Activated CD4-positive, alpha-beta T cell treated with anti-CD3 and anti-CD28 coated beads, Interleukin-2, amount 50 U/mL, for 1 hour (primary cell): Measurements from ENCODE around the gene DNER.
"Not testable (repeated sequence)": the region's sequence is repeated elsewhere in the genome, so short reads cannot be mapped to it uniquely, and the experiment has no call there.

Experiments used
- DNase-seq: peaks from one replicate; pipeline ENCODE4 v3.0.0-alpha.2; 2020

The DNER gene

DNA sequence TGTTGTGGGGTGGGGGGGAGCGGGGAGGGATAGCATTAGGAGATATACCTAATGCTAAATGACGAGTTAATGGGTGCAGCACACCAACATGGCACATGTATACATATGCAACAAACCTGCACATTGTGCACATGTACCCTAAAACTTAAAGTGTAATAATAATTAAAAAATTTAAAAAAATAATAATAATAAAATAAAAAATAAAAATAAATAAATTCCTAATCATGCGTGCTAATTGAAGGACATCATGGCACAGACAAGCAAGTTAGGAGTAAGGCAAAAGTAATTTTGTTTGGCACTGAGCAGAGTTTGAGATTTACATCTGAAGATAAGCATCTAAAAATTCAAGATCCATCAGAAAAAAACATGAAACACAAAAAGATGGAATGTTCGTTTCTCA lies 100.3 kb downstream of the DNER start:
- DNase-seq, result not testable (repeated sequence)

DNA sequence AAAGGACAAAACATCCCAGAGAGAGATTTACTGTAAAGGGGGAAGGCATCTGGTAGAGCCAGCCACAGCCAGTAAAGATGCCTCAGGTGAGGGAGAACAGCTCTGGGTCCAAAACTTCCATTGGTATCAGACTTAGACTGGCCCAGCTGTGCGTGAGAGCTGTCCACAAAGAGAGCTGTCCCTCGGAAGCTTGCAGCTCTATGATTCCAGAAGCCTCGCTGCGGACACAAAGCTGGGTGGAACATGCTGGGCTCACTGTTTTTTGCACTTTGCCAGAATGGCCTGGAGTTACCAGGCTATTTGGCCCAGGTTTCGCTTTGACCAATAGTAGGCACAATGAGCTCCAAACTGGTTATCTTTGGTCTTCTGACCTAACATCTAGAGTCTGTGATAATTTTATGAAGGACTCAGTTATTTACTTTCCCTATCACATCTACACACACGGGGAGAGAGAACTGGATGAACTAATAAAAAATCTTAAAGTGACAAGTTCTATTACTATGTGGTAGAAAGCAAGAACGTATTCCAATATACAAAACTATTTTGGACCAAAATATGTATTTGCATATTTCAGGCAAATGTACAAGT lies 101.9 kb downstream of the DNER start:
- no peak for DNase-seq

DNA sequence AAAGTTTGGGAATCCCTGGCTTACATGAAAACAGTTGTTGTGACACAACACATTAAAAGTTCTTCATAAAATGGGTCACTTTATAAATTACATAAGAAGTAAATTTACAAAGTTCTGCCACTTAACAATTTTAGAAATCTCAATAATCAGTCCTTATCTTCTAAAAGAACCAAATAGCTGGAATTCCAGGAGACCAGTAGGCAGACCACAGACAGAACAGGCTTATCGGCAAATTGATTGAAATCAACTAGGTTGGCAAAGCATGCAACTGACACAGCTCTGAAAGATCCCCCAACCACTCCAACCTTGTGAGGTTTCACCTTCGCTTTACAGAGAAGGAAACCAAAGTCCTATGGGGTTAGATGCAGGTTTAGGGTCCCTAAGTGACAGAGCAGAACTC lies 103.0 kb downstream of the DNER start:
- no peak for DNase-seq

GRCh38 chr2:229610872-229611271 lies 103.5 kb downstream of the DNER start:
- DNase-seq, result no peak

GRCh38 chr2:229610333-229610732 lies 104.0 kb downstream of the DNER start:
- no peak for DNase-seq

DNA sequence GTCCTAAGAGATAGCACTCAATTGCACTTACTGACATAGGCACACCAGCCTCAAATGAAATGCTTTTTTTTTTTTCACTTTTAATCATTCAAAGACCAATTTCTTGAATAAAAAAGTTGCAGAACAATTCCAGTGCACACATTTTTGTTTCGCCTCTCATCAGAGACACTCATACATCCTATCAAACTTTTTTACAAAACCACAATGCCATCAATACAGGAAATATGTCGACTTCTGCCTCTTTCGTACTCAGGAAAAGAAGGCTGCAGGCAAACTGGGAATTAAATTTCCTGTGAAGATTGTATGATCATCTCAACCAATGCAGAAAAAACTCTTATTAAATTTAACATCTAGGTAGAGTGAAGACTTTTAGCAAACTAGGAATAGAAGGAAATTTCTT lies 112.4 kb downstream of the DNER start:
- DNase-seq, result no peak

DNA sequence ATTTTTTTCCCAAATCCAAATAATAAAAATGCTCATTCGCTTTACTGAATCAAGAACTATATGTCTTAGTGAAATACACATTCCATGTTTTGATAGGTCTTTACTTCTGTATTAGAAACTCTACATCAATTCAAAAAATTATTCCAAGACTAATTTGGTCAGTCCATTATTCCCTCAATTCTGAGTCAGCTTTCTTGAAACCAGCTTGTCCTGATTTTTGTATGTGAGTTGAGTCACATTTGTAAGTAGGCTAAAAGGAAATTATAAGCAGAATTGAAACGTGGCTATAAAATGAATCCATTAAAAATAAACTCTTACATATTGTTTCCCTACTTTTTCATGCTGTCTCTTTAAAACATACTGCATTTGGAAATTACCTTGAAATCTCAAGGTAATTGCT lies 113.0 kb downstream of the DNER start:
- DNase-seq, result no peak

DNA sequence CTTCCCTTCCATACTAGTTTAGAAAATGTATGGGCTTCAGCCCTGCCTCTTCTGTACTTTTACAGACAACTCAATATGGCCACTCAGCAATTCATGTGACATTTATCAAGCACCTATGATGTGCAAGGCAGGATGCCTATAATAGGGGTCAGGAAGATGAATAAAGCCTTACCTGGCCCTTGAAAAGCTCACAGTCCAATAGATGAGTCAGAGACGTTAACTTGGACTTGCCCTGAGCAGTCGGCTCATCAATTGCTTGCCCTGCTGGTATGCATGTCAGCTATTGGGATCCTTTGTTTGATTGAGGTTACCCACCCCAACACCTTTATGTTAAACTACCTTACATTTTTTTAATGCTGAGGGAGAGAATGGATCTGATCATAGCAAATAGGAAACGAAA lies 116.1 kb downstream of the DNER start:
- DNase-seq, result no peak

DNA sequence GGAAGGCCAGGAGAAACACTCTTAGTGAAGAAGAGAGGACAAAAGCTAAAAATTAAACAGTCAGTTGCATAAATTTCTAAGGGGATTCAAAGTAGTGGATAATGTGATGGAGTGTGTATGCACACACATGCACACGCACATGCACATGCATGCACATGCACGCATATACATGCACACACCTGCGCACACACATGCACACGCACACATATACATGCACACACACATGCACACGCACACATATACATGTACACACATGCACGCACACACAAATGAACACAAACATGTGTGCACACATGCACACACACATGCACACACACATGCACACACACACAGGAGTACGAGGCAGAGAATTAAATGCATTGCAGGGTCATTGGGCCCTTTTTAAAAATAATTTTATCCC lies 117.6 kb downstream of the DNER start:
- no peak for DNase-seq

GRCh38 chr2:229591611-229592010 lies 122.7 kb downstream of the DNER start:
- no peak for DNase-seq

GRCh38 chr2:229586746-229587705 lies 127.3 kb downstream of the DNER start:
- no peak for DNase-seq

- no peak for DNase-seq
Measured at GRCh38 chr2:229586012-229586411, 128.3 kb downstream of the DNER start.

DNA sequence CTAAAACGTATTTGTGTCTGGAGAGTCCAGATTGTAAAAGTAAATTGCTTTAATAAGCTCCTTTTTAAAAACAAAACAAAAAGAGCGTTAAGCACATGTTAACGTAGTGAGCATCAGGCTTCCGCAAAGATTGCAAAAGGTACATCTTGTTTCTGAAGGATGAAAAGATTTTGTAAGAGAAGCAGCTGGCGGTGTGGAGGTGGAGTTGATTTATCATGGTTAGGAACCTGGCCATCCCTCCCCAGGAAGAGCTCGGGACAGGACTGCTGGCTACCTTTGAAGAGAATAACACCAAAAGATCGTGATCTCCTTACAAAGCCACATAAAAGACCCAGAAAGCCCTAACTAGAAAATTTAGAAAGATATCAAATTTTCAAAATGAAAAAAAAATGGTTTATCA lies 132.2 kb downstream of the DNER start:
- DNase-seq, result no peak

GRCh38 chr2:229578052-229578846 lies 136.1 kb downstream of the DNER start:
- no peak for DNase-seq

GRCh38 chr2:229575569-229576315 lies 138.6 kb downstream of the DNER start:
- DNase-seq, result no peak

DNA sequence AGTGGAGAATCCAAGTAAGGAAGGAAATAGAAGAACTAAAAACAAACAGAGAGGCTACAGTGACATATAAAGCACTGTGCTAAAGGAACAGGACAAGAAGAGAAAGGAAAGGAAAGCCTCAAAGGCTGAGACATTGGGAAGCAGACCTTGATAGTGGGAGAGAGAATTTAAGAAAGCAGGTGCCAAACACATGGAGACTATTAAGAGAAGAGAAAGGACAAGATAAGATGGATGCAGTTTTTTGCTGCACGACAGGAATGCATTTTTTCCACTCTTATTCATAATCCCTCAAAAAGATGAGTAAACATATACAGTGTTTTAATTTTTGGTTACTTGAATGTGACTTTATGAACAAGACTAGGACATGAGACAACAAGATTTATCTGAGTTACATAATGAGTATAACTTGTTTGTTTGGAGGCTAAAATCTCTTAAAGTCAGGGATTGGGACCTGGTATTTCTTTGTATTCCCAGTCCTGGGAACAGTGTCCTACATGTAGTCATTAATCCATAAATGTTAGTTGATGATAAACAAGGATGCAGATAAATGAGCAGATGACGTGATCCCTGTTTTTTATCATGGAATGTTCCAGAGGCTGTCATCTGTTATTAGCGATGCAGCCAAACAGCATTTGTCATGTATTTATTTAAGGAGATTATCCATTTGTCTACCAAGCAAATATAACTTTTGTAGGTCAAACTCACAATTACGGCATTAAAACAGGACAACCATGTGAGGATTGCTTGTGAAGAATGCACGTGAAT lies 141.7 kb downstream of the DNER start:
- no peak for DNase-seq

- DNase-seq, result no peak
Measured at GRCh38 chr2:229571243-229571642, 143.1 kb downstream of the DNER start.

GRCh38 chr2:229566370-229566769 lies 148.0 kb downstream of the DNER start:
- DNase-seq, result no peak

DNA sequence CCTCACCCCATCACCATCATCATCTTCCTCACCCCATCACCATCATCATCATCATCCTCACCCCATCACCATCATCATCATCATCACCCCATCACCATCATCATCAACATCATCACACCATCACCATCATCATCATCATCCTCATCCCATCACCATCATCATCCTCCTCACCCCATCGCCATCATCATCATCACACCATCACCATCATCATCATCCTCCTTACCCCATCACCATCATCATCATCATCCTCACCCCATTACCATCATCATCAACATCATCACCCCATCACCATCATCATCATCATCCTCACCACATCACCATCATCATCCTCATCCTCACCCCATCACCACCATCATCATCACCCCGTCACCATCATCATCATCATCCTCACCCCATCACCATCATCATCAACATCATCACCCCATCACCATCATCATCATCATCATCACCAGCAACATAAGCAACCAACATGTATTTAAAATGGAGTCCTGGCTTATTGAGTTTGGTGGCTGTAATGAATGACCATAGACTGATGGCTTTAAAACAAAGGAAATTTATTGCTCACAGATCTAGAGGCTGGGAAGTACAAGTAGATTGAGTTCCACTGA lies 150.0 kb downstream of the DNER start:
- no peak for DNase-seq

- DNase-seq, result no peak
Measured at GRCh38 chr2:229563388-229563787, 151.0 kb downstream of the DNER start.

DNA sequence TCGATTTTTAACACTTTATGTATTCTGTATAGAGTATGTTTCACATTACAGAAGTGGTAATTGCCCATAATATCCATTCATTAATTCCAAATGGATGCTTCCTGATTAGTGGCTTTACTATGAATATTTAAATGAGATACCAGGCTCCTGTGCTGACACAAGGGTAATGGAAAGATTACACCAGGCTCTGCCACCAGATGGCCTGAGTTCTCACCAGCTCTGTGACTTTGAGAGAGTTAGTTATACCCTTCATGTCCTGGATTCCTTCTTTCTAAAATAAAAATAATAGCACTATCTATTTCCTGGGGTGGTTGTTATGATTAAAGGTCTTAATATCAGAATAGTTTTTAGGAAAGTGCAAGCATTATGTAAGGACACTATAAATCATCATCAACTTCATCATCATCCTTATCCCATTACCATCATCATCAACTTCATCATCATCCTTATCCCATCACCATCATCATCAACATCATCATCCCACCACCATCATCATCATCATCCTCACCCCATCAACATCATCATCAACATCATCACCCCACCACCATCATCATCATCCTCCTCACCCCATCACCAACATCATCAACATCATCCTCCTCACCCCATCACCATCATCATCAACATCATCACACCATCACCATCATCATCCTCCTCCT lies 151.8 kb downstream of the DNER start:
- no peak for DNase-seq
